H9 (cell line): ENCODE results near the gene CHST1. TPM values are rescaled to one million over a fixed set of nuclear protein-coding genes. Genes with fewer than 3 reads are reported as not detected.

Experiments
- DNase-seq: peaks from one replicate; pipeline ENCODE4 v3.0.0-alpha.2; 2017
- H2AFZ ChIP-seq: one replicate; pipeline ENCODE4 v1.6.1; 2013; ENCODE audit warnings: mild to moderate bottlenecking, low read length, control low read depth, moderate library complexity
- H2AK5ac ChIP-seq: 2 replicates; pipeline ENCODE4 v1.6.1; 2013; ENCODE audit warnings: low read length, control low read depth, mixed read lengths; ENCODE audit not compliant: insufficient read length
- H2BK120ac ChIP-seq: one replicate; pipeline ENCODE4 v1.6.1; 2013; ENCODE audit warnings: low read depth, mild to moderate bottlenecking, low read length, control low read depth, inconsistent platforms; ENCODE audit not compliant: poor library complexity, severe bottlenecking
- H2BK12ac ChIP-seq: 2 replicates; pipeline ENCODE4 v1.6.1; 2013; ENCODE audit warnings: low read length, control low read depth, mixed read lengths, low read depth; ENCODE audit not compliant: insufficient read length
- H2BK15ac ChIP-seq: 2 replicates; pipeline ENCODE4 v1.6.1; 2013; ENCODE audit warnings: low read depth, low read length, control low read depth
- H2BK20ac ChIP-seq: one replicate; pipeline ENCODE4 v1.6.1; 2013; ENCODE audit warnings: low read depth, mild to moderate bottlenecking, low read length, control low read depth, inconsistent platforms; ENCODE audit not compliant: poor library complexity, severe bottlenecking
- H2BK5ac ChIP-seq: 2 replicates; pipeline ENCODE4 v1.6.1; 2013; ENCODE audit warnings: low read length, control low read depth, mixed read lengths; ENCODE audit not compliant: insufficient read length
- H3K14ac ChIP-seq: 2 replicates; pipeline ENCODE4 v1.6.1; 2013; ENCODE audit warnings: low read length, control low read depth; ENCODE audit not compliant: insufficient read depth
- H3K18ac ChIP-seq: 2 replicates; pipeline ENCODE4 v1.6.1; 2013; ENCODE audit warnings: low read depth, mild to moderate bottlenecking, mixed read lengths, low read length, control low read depth; ENCODE audit not compliant: insufficient read length
- H3K23ac ChIP-seq: 2 replicates; pipeline ENCODE4 v1.6.1; 2013; ENCODE audit warnings: low read length, control low read depth, mixed read lengths, low read depth; ENCODE audit not compliant: insufficient read length
- H3K23me2 ChIP-seq: 2 replicates; pipeline ENCODE4 v1.6.1; 2013; ENCODE audit warnings: low read depth, mild to moderate bottlenecking, mixed read lengths, low read length, control low read depth; ENCODE audit not compliant: insufficient read length, poor library complexity, severe bottlenecking
- H3K27ac ChIP-seq: 2 replicates; pipeline ENCODE4 v1.5.1; 2013; ENCODE audit warnings: low read length, control low read depth, mixed read lengths, low read depth; ENCODE audit not compliant: insufficient read length
- H3K27me3 ChIP-seq: 2 replicates; pipeline ENCODE4 v1.6.1; 2013; ENCODE audit warnings: low read length, control low read depth, inconsistent platforms; ENCODE audit not compliant: insufficient read depth
- H3K4ac ChIP-seq: 2 replicates; pipeline ENCODE4 v1.6.1; 2013; ENCODE audit warnings: low read depth, mild to moderate bottlenecking, control low read depth, inconsistent platforms, low read length, moderate library complexity
- H3K4me1 ChIP-seq: 2 replicates; pipeline ENCODE4 v1.6.1; 2013; ENCODE audit warnings: low read length, control low read depth, inconsistent platforms; ENCODE audit not compliant: insufficient read depth
- H3K4me2 ChIP-seq: 2 replicates; pipeline ENCODE4 v1.6.1; 2013; ENCODE audit warnings: low read length, control low read depth, mixed read lengths; ENCODE audit not compliant: insufficient read length, insufficient read depth
- H3K56ac ChIP-seq: 2 replicates; pipeline ENCODE4 v1.6.1; 2013; ENCODE audit warnings: low read depth, mild to moderate bottlenecking, mixed read lengths, low read length, control low read depth; ENCODE audit not compliant: insufficient read length
- H3K79me1 ChIP-seq: 2 replicates; pipeline ENCODE4 v1.6.1; 2013; ENCODE audit warnings: low read depth, mild to moderate bottlenecking, moderate library complexity, low read length, control low read depth, inconsistent platforms; ENCODE audit not compliant: insufficient read depth, poor library complexity, severe bottlenecking
- H3K79me2 ChIP-seq: 2 replicates; pipeline ENCODE4 v1.6.1; 2013; ENCODE audit warnings: low read length, control low read depth, inconsistent platforms; ENCODE audit not compliant: insufficient read depth
- H3K9ac ChIP-seq: 2 replicates; pipeline ENCODE4 v1.6.1; 2013; ENCODE audit warnings: low read length, control low read depth, mixed read lengths; ENCODE audit not compliant: insufficient read length; ENCODE audit errors: extremely low read depth
- H3K9me3 ChIP-seq: one replicate; pipeline ENCODE4 v1.6.1; 2013; ENCODE audit warnings: low read depth, low read length, inconsistent platforms; ENCODE audit not compliant: control insufficient read depth
- H3T11ph ChIP-seq: one replicate; pipeline ENCODE4 v1.6.1; 2013; ENCODE audit warnings: mild to moderate bottlenecking, low read length, control low read depth, inconsistent platforms
- H4K20me1 ChIP-seq: one replicate; pipeline ENCODE4 v1.6.1; 2013; ENCODE audit not compliant: control insufficient read depth, insufficient read length, insufficient read depth
- H4K5ac ChIP-seq: 2 replicates; pipeline ENCODE4 v1.6.1; 2013; ENCODE audit warnings: low read depth, mild to moderate bottlenecking, mixed read lengths, low read length, control low read depth; ENCODE audit not compliant: insufficient read length
- H4K8ac ChIP-seq: replicated peaks from 2 replicates; pipeline ENCODE4 v1.6.1; 2013; ENCODE audit warnings: low read length, control low read depth, mixed read lengths, low read depth; ENCODE audit not compliant: insufficient read length
- H4K91ac ChIP-seq: 2 replicates; pipeline ENCODE4 v1.6.1; 2013; ENCODE audit warnings: low read depth, mild to moderate bottlenecking, moderate library complexity, mixed read lengths, low read length, control low read depth; ENCODE audit not compliant: insufficient read length
- H3K27ac Mint-ChIP-seq, 3 experiments: 2 replicates in 2 of 3; 3 replicates in 1 of 3; pipeline ENCODE4 v1.8.0; 2020 to 2021; ENCODE audit warnings: mixed read lengths in 3 of 3, mild to moderate bottlenecking in 1 of 3, moderate library complexity in 1 of 3
- H3K27me3 Mint-ChIP-seq: 2 replicates; pipeline ENCODE4 v1.8.0; 2021; ENCODE audit warnings: low read depth, mild to moderate bottlenecking, moderate library complexity, mixed read lengths
- H3K36me3 Mint-ChIP-seq, 3 experiments: 2 replicates in 2 of 3; 3 replicates in 1 of 3; pipeline ENCODE4 v1.8.0; 2020 to 2021; ENCODE audit warnings: low read depth in 3 of 3, mixed read lengths in 3 of 3; ENCODE audit not compliant: insufficient read depth in 1 of 3
- H3K4me1 Mint-ChIP-seq, 2 experiments: 2 replicates each; pipeline ENCODE4 v1.8.0; 2020; ENCODE audit warnings: mixed read lengths in 2 of 2
- H3K4me3 Mint-ChIP-seq, 2 experiments: 2 replicates in 1 of 2; 3 replicates in 1 of 2; pipeline ENCODE4 v1.8.0; 2020 to 2021; ENCODE audit warnings: mild to moderate bottlenecking in 2 of 2, mixed read lengths in 2 of 2, moderate library complexity in 1 of 2
- H3K9me3 Mint-ChIP-seq, 2 experiments: 2 replicates in 1 of 2; 3 replicates in 1 of 2; pipeline ENCODE4 v1.8.0; 2020; ENCODE audit warnings: mild to moderate bottlenecking in 2 of 2, mixed read lengths in 2 of 2, moderate library complexity in 1 of 2
- CTCF ChIP-seq: fragments of 200-600 bp; sonication (generic); conservative IDR thresholded peaks from 3 replicates; pipeline ENCODE4 v1.8.0; 2021; ENCODE audit warnings: antibody characterized with exemption, mild to moderate bottlenecking
- WGBS: extraction: QIAGEN DNeasy Blood & Tissue Kit; methylation state at CpG from one replicate; pipeline ENCODE4 v1.1.7; 2013; ENCODE audit warnings: missing lambda C conversion rate, low lambda C conversion rate, mixed read lengths; ENCODE audit not compliant: insufficient read length; ENCODE audit errors: extremely low coverage; 5-methylcytosine and 5-hydroxymethylcytosine counted together
- total RNA-seq: library from RNA; stranded (reverse); gene quantifications from 2 replicates; pipeline ENCODE4 v1.2.1, GENCODE V29; 2021

The CHST1 gene
- total RNA-seq, 1 experiment from 2014 or later = 0.57 TPM

- TF ChIP-seq CTCF = no peak
- no peak overlapping the region for H2BK20ac ChIP-seq
- peak overlapping the region; percentile 27 for H3K18ac ChIP-seq
- H2BK12ac ChIP-seq = no peak overlapping the region
- no peak overlapping the region for H3K14ac ChIP-seq
- H3K9me3 ChIP-seq = no peaks in the 10 kb centered on the region
- H2BK15ac ChIP-seq = no peak overlapping the region
- no peaks in the 10 kb centered on the region for H3K79me1 ChIP-seq
- no peaks in the 10 kb centered on the region for H4K20me1 ChIP-seq
- no peak overlapping the region for H4K8ac ChIP-seq
- no peaks in the 10 kb centered on the region; a peak in 1 of 7 replicates for H3K36me3 Mint-ChIP-seq
- no peak overlapping the region for H3K27ac Mint-ChIP-seq
- no peak overlapping the region for H3K4me2 ChIP-seq
- H3K79me2 ChIP-seq = no peaks in the 10 kb centered on the region
- no peak overlapping the region for H3K56ac ChIP-seq
- DNase-seq = peak; percentile 81
- peaks cover 3 to 21% of the 10 kb centered on the region in 2 experiments; a peak in 3 of 4 replicates for H3K4me1 Mint-ChIP-seq
- H2BK5ac ChIP-seq = no peak overlapping the region
- H3K27ac ChIP-seq = no peak overlapping the region
- H3T11ph ChIP-seq = no peak overlapping the region
- H3K27me3 ChIP-seq = no peaks in the 10 kb centered on the region
- peaks cover 30% of the 10 kb centered on the region for H3K27me3 Mint-ChIP-seq
- H3K4me1 ChIP-seq = no peaks in the 10 kb centered on the region
- no peaks in the 10 kb centered on the region; a peak in 1 of 5 replicates for H3K9me3 Mint-ChIP-seq
- no CpG with 5 or more reads among the region's 10 CpGs for WGBS
- H4K5ac ChIP-seq = no peak overlapping the region
- no peak overlapping the region for H3K4me3 Mint-ChIP-seq
- H2BK120ac ChIP-seq = no peak overlapping the region
- no peak overlapping the region for H3K9ac ChIP-seq
- no peak overlapping the region for H4K91ac ChIP-seq
- no peak overlapping the region for H3K23ac ChIP-seq
- no peak overlapping the region for H2AFZ ChIP-seq
- no peaks in the 10 kb centered on the region for H3K23me2 ChIP-seq
- no peak overlapping the region for H2AK5ac ChIP-seq
- no peak overlapping the region for H3K4ac ChIP-seq
Observed at GRCh38 chr11:45606514-45607281, 58.7 kb downstream of the CHST1 start.
